HG03457 (cell line): ENCODE results near the gene SWI5.

Source experiments
- ATAC-seq: cut with Tn5 transposase; IDR thresholded peaks from one replicate; pipeline ENCODE4 v1.9.1; 2021; ENCODE audit warnings: moderate number of reproducible peaks; ENCODE audit not compliant: unreplicated experiment

The SWI5 gene

DNA sequence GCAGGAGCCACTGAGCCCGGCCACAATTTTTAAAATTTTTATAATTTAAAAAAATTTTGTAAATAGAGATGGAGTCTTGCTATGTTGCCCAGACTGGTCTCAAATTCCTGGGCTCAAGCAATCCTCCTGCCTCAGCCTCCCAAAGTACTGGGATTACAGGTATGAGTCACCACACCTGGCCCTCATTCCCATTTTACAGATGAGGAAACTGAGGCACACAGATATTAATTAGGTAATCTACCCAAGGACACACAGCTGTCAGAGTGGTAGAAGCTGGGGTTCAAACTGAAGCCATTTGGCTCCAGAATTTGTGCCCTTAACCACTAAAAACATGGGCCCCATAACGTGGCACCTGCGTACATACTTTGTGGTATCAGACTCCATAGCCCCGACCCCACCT is 38.6 kb downstream of the SWI5 start:
- no peak for ATAC-seq

DNA sequence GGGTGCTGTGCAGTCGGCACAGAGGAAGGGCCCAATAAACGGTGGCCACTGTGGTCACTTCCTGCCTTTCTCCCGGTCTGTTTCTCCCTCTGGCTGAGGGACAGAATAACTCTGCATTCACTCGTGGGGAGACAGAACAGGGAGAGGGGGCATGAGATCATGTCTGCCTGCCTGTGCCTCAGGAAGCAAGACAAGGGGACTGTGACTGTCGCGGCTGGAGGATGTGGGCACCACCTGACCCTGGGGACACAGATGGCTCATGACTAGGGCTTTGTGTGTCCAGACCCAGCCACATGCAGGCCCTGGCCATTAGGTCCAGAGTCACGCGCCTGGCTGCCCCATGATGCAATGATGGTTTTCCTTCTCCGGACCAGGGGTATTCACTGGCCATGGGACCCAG is 40.3 kb downstream of the SWI5 start:
- no peak for ATAC-seq

DNA sequence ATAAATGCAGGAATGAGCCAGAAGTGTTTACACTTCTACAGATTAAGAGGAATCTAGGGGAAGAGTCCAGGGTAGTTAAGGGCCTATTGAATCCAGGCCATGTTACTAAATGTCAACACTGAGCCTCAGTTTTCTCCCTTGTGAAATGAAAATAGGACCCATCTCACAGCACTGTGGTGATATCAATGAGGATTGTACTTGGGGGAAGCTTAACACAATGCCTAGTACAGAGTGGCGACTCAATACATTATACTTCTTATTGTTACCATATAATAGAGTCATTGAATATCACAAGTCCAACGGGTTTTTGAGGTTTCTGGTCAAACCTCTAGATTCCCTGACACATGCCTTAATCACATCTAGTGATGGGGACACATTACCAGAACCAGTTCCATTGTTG is 41.6 kb downstream of the SWI5 start:
- no peak for ATAC-seq

DNA sequence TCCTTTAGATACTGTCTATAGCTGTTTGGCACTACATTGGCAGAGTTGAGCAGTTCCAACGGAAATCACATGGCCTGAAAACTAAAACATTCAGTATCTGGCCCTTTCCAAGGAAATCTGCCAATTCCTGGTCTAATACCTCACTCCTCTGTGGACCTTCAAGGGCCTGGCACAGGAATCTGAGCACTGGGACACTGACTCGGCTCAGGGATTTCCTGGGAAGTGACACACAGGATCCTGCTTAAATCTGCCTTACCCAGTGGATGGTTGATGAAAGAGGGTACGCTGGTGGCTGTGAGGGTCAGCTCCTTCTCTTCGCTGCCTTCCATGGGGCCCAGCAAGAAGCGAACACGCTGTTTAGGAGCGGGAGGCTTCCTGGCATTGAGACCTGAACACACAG is 45.3 kb downstream of the SWI5 start:
- no peak for ATAC-seq

DNA sequence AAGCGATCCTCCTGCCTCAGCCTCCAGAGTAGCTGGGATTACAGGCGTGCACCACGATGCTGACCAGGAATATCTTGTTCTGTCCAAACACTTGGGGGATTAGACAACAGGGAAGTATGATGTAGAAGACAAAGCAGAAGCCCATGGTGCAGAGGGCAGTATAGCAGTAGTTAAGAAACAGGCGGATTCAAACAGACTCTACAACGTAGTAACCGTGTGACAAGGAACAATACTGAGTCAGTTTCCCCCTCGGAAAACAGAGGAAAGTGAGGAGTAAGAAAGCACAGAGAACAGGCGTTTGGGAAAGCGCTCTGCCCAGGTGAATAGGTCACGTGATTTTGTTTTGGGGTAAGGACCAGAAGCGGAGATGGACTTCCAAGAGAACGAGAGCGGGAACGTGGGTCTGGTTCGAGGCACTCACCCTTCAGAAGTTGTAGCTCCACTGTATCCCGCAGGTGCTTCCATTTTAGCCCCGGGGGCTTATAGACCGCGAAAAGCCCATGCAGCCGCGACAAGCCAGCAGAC is 45.9 kb downstream of the SWI5 start:
- ATAC-seq: no peak

DNA sequence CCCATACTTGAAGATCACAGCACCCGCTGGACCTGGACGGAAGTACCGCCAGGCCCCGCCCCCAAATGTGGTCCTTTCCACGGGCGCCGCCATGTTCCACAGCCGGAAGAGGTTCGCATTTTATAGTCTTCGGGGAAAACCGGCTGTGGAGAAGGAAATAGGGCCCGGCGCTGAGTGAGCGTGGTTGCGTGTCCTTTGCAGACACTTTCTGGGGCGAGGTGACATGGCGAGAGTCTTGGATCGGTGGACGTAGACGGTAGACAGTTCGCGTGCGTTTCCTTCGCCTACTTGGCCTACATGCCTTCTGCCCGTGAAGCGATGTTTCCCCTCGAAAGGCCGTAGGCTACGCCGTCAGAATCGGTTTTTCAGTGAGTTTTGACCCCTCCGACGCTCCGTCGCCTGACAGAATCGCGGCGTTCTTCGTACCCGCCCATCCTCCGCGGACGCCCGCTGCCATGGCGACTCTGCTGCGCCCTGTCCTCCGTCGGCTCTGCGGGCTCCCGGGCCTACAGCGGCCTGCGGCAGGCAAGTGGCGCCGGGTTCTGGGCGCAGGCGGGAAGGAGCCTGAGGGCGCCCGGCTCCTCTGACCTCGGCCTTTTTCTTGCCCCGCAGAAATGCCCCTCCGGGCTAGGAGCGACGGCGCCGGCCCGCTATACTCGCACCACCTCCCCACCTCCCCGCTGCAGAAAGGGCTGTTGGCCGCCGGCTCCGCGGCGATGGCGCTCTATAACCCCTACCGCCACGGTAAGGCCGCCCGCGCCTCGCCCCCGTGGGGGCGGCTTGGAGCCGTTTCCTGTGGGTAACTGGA is 46.5 kb downstream of the SWI5 start, which contains the start of the genes COQ4 and TRUB2:
Gene COQ4 (plus strand): TSS at position 436 of the 808 bp plus-strand sequence. CDS start 20 bp downstream, at position 456.
Gene TRUB2 (minus strand): TSS at position 44 of the 808 bp plus-strand sequence. CDS start 39 bp downstream, at position 5.
- peak; percentile 60 for ATAC-seq

DNA sequence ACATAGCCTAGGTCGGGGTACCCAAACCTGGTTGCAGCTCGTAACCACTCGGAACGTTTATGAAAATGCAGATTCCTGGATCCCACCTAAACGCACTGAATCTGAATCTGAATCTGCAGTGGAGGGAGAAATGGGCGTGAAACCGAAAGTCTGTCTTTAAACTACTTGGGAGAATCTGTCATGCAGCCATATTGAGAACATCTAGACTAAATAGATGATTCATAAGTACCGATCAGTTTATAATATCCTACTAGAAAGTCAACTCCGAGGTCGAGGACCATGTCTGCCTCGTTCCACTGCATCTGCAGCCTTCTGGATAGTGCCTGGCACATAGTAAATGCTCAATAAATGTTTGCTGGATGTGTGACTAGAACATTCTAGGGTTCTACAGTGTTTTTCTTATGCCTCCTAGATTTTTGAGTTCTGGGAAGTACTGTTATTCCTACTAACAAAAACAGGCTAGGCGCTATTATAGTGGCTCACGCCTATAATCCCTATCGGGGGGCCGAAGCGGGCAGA is 47.2 kb downstream of the SWI5 start:
- no peak for ATAC-seq

DNA sequence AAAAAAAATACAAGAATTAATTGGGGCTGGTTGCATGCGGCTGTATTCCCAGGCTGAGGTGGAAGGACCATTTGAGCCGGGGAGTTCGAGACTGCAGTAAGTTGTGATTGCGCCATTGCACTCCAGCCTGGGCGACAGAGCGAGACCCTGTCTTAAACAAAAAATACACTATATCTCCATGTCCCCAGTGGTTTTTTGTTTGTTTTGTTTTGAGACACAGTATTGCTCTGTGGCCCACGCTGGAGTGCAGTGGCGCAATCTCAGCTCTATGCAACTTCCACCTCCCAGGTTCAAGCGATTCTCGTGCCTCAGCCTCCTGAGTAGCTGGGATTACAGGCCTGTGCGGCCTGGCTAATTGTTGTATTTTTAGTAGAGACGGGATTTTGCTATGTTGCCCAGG is 47.7 kb downstream of the SWI5 start:
- no peak for ATAC-seq

DNA sequence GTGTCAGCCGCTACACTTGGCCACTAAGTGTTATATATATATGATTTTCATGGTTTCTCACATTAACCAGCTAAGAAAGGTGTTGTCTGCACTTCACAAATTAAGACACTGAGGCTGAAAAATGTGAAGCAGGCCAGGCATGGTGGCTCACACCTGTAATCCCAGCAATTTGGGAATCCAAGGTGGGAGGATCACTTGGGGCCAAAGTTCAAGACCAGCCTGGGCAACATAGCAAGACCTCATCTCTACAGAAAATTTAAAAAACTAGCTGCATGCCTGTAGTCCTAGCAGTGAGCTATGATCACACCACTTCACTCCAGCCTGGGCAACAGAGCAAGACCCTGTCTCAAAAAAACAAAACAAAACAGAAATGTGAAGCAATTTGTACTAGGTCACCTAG is 48.3 kb downstream of the SWI5 start:
- ATAC-seq: no peak

DNA sequence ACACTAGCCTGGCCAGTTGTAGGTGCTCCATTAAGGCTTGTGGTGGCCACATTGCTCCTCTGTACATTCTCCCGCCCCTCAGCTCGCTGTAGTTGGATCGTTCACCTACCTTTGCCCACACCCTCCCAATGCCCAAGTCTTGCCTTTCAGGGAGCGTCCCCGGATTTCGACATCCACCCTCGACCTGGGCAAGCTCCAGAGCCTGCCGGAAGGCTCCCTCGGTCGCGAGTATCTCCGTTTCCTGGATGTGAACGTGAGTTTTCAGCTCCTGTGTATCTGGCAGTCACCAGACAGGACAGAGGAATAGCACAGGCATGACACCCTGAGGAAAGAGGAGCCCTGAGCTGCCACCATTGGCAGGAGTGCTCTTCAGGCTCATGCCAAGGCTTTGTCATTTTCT is 49.6 kb downstream of the SWI5 start:
- ATAC-seq: no peak

DNA sequence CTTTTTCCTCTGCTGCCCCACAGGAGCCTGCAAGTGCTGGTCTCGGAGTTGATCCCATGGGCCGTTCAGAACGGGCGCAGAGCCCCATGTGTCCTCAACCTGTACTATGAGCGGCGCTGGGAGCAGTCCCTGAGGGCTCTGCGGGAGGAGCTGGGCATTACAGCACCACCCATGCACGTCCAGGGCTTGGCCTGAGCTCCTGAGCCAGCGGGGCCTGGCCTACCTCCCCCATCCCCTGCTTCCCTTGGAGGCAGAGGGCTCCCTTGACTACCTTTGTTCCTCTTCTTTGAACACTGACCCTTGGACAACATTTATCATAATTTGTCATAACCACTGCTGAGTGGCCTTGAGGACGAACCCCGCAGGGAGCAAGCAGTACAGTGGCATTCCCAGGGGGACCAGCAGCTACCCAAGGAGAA is 57.4 kb downstream of the SWI5 start:
- no peak for ATAC-seq

DNA sequence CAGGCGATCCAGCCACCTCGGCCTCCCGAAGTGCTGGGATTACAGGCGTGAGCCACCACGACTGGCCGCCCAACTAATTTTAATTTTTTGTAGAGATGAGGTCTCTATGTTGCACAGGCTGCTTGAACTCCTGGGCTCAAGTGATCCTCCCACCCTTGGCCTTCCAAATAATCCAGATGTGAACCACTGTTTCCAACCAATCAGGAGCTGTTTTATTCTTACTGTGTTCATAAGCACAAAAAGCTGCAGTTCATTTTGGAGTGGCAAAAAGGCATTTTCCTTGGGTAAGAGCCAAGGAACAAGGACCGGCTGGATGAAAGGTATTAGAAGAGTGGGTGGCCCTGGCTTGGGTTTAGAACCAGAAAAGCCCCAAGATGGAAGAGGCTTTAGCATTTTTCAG is 59.1 kb downstream of the SWI5 start:
- no peak for ATAC-seq

DNA sequence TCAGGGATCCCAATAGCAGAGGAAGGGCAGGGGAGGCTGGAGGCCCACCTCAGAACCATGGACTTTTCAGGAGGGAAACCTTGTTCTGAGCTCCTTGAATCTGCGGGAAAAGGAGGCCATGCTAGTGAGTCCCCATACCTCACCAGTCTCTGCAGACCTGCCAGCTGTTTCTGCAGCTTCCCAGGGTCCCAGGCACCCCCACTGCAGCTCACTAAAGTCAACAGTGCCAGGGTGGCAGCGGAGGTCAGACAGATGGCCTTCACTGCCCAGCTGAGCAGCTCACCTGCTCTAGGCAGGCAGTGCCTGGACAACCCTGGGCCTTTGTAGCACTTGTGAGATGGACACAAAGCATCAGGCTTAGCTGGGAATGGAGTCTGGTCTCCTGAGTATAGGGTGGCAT is 59.8 kb downstream of the SWI5 start:
- no peak for ATAC-seq

DNA sequence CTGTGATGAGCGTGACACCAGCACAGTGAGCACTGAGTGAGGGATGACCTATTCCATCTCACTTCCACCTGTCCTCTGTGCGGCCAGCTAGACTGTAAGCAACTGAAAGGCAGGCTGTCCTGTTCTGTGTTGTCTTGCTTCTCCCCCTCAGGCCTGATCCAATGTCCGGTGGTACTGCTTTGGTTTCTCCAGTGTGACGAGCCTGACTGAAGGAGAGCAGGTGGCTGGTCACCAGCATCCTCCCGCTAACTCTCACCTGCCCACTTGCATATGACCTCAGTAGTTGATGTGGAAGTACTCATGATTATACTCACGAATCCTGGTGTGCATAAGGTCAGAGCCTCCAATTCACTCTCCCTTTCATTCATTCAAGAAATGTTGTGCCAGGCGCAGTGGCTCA is 61.9 kb downstream of the SWI5 start:
- ATAC-seq: no peak
